Endodermal cell (in vitro differentiated cells): ENCODE measurements around the gene ANKS1B. TPM values are rescaled to one million over a fixed set of nuclear protein-coding genes. Genes with fewer than 3 reads are reported as not detected.

Experiments used
- DNase-seq: peaks from one replicate; pipeline ENCODE4 v3.0.0-alpha.2; 2017
- H3K27ac ChIP-seq: 2 replicates; pipeline ENCODE4 v1.5.1; 2013; ENCODE audit warnings: mild to moderate bottlenecking, low read depth, low read length, moderate library complexity
- H3K27me3 ChIP-seq: 2 replicates; pipeline ENCODE4 v1.6.1; 2013; ENCODE audit warnings: mild to moderate bottlenecking, low read length, moderate library complexity; ENCODE audit not compliant: insufficient read depth, control insufficient read depth, poor library complexity, severe bottlenecking
- H3K36me3 ChIP-seq: 2 replicates; pipeline ENCODE4 v1.7.0; 2013; ENCODE audit warnings: mild to moderate bottlenecking, low read length, moderate library complexity; ENCODE audit not compliant: control insufficient read depth, insufficient read depth
- H3K4me1 ChIP-seq: one replicate; pipeline ENCODE4 v1.7.0; 2013; ENCODE audit warnings: low read length; ENCODE audit not compliant: control insufficient read depth, insufficient read depth
- H3K4me3 ChIP-seq: 2 replicates; pipeline ENCODE4 v1.5.1; 2013; ENCODE audit warnings: mild to moderate bottlenecking, low read length, moderate library complexity
- H3K9ac ChIP-seq: 2 replicates; pipeline ENCODE4 v1.6.1; 2013; ENCODE audit warnings: mild to moderate bottlenecking, low read length, moderate library complexity; ENCODE audit not compliant: poor library complexity, severe bottlenecking; ENCODE audit errors: extremely low read depth
- H3K9me3 ChIP-seq: 2 replicates; pipeline ENCODE4 v1.6.1; 2013; ENCODE audit warnings: mild to moderate bottlenecking, low read length, moderate library complexity; ENCODE audit not compliant: control insufficient read depth
- H3K27ac Mint-ChIP-seq: 2 replicates; pipeline ENCODE4 v1.8.0; 2020; ENCODE audit warnings: mixed read lengths
- H3K27me3 Mint-ChIP-seq: 2 replicates; pipeline ENCODE4 v1.8.0; 2021; ENCODE audit warnings: mild to moderate bottlenecking, mixed read lengths; ENCODE audit not compliant: insufficient read depth
- H3K36me3 Mint-ChIP-seq: 2 replicates; pipeline ENCODE4 v1.8.0; 2020; ENCODE audit warnings: low read depth, mixed read lengths
- H3K4me1 Mint-ChIP-seq: 2 replicates; pipeline ENCODE4 v1.8.0; 2020; ENCODE audit warnings: mixed read lengths
- H3K4me3 Mint-ChIP-seq: 2 replicates; pipeline ENCODE4 v1.8.0; 2020; ENCODE audit warnings: mild to moderate bottlenecking, moderate library complexity, mixed read lengths
- H3K9me3 Mint-ChIP-seq: 2 replicates; pipeline ENCODE4 v1.8.0; 2020; ENCODE audit warnings: mild to moderate bottlenecking, mixed read lengths
- WGBS, 2 experiments: methylation state at CpG; one replicate each; pipeline versions ENCODE4 v1.1.5 to v1.1.7; 2013; ENCODE audit warnings: missing lambda C conversion rate in 2 of 2, mixed read lengths in 1 of 2; ENCODE audit not compliant: insufficient coverage in 1 of 2, insufficient read length in 1 of 2; 5-methylcytosine and 5-hydroxymethylcytosine counted together
- total RNA-seq, 2 donors: library from RNA; stranded (reverse); fragmentation: NEBNext Ultra II Directional in 1 of 2; extraction: Animal tissue kit (Norgen Biotek cat#: 25700) in 1 of 2; gene quantifications; 2 replicates in 1 of 2; 3 replicates in 1 of 2; pipeline ENCODE4 v1.2.1, GENCODE V29; 2021
- TF ChIP-seq, protein P1 (sequence below): fragments of 200-600 bp; sonication (generic); conservative IDR thresholded peaks from 2 replicates; pipeline ENCODE4 v1.5.0; 2021; ENCODE audit warnings: antibody characterized with exemption, mild to moderate bottlenecking

The ANKS1B gene
- total RNA-seq, 2 donors from 2014 or later = 28.5 to 65.8 TPM

DNA sequence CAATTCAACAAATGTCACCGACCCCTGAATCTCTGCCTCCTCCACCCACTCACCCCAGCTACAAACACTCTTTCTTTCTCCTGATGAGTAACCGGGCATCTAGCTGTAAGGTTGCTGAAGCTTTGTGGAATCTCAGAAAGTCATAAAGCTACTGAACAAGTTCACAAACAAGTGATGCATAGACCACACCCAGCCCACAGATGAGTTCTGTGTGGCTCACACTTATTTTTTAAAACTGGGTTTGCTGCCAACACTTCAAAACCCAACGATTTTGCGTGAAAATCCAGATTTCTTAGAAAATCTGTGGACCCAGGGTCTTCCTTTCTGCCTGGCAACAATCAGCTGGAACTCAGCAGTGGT is 1243.6 kb downstream of the ANKS1B start:
- H3K4me1 Mint-ChIP-seq = peaks cover 19% of the 10 kb centered on the region
- H3K36me3 ChIP-seq = peaks cover 13% of the 10 kb centered on the region
- peaks cover 10% of the 10 kb centered on the region for H3K4me1 ChIP-seq
- TF ChIP-seq, protein P1, sequence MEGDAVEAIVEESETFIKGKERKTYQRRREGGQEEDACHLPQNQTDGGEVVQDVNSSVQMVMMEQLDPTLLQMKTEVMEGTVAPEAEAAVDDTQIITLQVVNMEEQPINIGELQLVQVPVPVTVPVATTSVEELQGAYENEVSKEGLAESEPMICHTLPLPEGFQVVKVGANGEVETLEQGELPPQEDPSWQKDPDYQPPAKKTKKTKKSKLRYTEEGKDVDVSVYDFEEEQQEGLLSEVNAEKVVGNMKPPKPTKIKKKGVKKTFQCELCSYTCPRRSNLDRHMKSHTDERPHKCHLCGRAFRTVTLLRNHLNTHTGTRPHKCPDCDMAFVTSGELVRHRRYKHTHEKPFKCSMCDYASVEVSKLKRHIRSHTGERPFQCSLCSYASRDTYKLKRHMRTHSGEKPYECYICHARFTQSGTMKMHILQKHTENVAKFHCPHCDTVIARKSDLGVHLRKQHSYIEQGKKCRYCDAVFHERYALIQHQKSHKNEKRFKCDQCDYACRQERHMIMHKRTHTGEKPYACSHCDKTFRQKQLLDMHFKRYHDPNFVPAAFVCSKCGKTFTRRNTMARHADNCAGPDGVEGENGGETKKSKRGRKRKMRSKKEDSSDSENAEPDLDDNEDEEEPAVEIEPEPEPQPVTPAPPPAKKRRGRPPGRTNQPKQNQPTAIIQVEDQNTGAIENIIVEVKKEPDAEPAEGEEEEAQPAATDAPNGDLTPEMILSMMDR = no peak
- H3K9me3 ChIP-seq = no peaks in the 10 kb centered on the region
- no peak for DNase-seq
- H3K27me3 Mint-ChIP-seq = peaks cover 32% of the 10 kb centered on the region
- H3K36me3 Mint-ChIP-seq = peaks cover 22% of the 10 kb centered on the region
- H3K27ac ChIP-seq = no peak overlapping the region
- no peak overlapping the region for H3K27ac Mint-ChIP-seq
- H3K27me3 ChIP-seq = peaks cover 9% of the 10 kb centered on the region
- H3K9me3 Mint-ChIP-seq = no peaks in the 10 kb centered on the region
- H3K9ac ChIP-seq = no peak overlapping the region
- no peak overlapping the region for H3K4me3 ChIP-seq
- whole genome bisulfite sequencing, 2 experiments = 91 to 92% methylated on average over 4 of the region's 4 CpGs
- H3K4me3 Mint-ChIP-seq = no peak overlapping the region

DNA sequence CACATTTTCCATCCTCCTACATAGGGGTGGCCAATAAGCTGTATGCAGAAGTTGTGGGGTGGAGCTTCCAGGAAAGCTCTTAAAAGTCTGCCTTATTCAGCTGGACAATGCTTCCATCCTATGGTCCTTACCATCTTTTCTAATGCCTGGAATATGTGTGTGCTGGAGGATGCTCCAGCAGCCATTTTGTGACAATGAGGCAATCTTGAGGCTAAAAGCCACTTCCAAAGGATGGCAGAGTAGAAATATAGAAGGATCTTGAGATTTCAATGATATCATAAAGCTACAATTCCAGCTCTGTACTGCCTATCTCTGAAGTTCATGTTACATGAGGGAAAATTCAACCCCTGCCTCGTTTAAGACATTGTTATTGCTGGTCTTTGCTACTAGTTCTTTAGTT is 1244.0 kb downstream of the ANKS1B start:
- H3K27me3 ChIP-seq = peaks cover 5% of the 10 kb centered on the region
- Mint-ChIP-seq H3K9me3 (no peaks in the 10 kb centered on the region), H3K4me3 (no peak overlapping the region), H3K4me1 (peaks cover 23% of the 10 kb centered on the region), H3K36me3 (peaks cover 18% of the 10 kb centered on the region), H3K27ac (no peak overlapping the region), H3K27me3 (peaks cover 28% of the 10 kb centered on the region)
- TF ChIP-seq, protein P1 = no peak
- H3K4me1 ChIP-seq = peaks cover 14% of the 10 kb centered on the region
- H3K4me3 ChIP-seq = no peak overlapping the region
- H3K9me3 ChIP-seq = no peaks in the 10 kb centered on the region
- no peak overlapping the region for H3K27ac ChIP-seq
- H3K9ac ChIP-seq = no peak overlapping the region
- H3K36me3 ChIP-seq = peaks cover 9% of the 10 kb centered on the region
- 97% methylated on average over 1 of the region's 1 CpG; no CpG with 5 or more reads in 1 of the 2 experiments for WGBS, 2 experiments
- no peak for DNase-seq

DNA sequence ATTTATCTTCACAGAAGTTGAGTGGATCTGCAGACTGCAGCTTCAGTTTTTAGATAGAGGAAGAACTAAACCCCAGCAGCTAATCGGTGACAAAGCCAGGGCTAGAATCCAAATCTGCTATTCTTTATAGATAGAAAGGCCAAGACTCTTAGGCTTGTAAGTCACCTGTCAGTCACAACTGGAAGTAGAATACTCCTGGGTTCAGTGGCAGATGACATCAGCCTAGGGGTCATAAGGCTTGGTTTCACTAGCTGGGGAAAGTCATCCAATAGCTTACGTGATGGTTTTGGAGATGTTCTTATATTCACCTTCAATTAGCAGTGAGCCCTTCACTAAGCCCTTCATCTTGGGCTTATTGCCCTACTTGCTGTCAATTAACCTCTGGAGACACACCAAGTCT is 1246.2 kb downstream of the ANKS1B start:
- H3K4me3 ChIP-seq = no peak overlapping the region
- H3K27ac ChIP-seq = no peak overlapping the region
- peaks cover 13% of the 10 kb centered on the region for H3K36me3 ChIP-seq
- 95 to 100% methylated on average over 1 to 2 of the region's 2 CpGs for WGBS, 2 experiments
- H3K4me1 Mint-ChIP-seq = peaks cover 26% of the 10 kb centered on the region
- no peak overlapping the region for H3K4me3 Mint-ChIP-seq
- peaks cover 20% of the 10 kb centered on the region for H3K36me3 Mint-ChIP-seq
- DNase-seq = no peak
- H3K27me3 ChIP-seq = no peaks in the 10 kb centered on the region
- no peak overlapping the region for H3K9ac ChIP-seq
- H3K9me3 ChIP-seq = no peaks in the 10 kb centered on the region
- TF ChIP-seq, protein P1 = no peak
- no peak overlapping the region for H3K27ac Mint-ChIP-seq
- peaks cover 28% of the 10 kb centered on the region for H3K27me3 Mint-ChIP-seq
- H3K9me3 Mint-ChIP-seq = no peaks in the 10 kb centered on the region
- H3K4me1 ChIP-seq = peaks cover 19% of the 10 kb centered on the region
